GM19324 (cell line): ENCODE results near the gene MYO1A.
A peak's percentile ranks its signal among the peaks of the same experiment; 100 is the strongest.
"Not testable (repeated sequence)": the region's sequence is repeated elsewhere in the genome, so short reads cannot be mapped to it uniquely, and the experiment has no call there.

Experiments used
- ATAC-seq: cut with Tn5 transposase; IDR thresholded peaks from one replicate; pipeline ENCODE4 v1.9.1; 2021; ENCODE audit warnings: mild to moderate bottlenecking, moderate library complexity; ENCODE audit not compliant: unreplicated experiment, low FRiP score

The MYO1A gene

DNA sequence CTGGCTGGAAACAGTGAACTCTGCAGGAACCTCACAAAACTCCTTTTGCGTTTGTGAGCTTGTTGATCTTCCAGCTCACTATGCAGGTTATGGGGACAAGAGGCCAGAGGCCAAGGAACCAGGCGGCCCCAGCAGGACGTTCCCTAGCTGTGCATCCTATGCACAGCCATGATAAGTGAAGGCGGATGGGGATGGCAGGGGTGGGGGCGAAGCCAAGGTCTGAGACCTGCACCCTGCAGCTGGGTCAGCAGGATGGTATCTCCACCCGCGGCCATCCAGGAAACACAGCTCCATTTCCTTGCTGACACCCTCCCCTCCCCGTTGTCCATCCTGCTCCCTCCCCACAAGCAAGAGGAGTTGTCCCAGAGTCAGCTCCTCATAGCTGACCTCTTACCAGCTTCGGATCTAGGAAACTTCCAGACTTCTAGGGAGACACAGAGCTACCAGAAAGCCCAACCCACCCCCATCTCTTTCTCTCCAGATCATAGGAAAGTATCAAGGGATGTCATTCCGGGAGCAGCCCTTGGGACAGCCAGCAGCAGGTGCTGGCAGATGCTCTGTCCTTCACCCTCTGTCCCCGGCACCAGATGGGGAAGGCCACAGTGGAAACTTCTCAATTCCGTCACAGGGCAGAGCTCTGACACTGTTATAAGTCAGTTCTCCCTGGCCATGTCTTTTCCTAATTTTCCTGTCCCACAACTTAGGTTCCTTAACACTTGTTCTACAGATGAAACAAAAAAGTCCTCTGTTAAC is 53.0 kb downstream of the MYO1A start:
- ATAC-seq, result no peak

DNA sequence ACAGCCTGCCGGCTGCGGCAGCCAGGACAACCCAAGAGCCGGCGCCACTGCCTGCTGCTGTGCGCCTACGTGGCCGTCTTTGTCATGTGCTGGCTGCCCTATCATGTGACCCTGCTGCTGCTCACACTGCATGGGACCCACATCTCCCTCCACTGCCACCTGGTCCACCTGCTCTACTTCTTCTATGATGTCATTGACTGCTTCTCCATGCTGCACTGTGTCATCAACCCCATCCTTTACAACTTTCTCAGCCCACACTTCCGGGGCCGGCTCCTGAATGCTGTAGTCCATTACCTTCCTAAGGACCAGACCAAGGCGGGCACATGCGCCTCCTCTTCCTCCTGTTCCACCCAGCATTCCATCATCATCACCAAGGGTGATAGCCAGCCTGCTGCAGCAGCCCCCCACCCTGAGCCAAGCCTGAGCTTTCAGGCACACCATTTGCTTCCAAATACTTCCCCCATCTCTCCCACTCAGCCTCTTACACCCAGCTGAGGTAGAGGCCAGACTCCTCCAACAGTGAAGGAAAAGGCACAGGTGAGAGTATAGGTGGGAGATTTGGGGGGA is 53.9 kb downstream of the MYO1A start:
- ATAC-seq, result no peak

DNA sequence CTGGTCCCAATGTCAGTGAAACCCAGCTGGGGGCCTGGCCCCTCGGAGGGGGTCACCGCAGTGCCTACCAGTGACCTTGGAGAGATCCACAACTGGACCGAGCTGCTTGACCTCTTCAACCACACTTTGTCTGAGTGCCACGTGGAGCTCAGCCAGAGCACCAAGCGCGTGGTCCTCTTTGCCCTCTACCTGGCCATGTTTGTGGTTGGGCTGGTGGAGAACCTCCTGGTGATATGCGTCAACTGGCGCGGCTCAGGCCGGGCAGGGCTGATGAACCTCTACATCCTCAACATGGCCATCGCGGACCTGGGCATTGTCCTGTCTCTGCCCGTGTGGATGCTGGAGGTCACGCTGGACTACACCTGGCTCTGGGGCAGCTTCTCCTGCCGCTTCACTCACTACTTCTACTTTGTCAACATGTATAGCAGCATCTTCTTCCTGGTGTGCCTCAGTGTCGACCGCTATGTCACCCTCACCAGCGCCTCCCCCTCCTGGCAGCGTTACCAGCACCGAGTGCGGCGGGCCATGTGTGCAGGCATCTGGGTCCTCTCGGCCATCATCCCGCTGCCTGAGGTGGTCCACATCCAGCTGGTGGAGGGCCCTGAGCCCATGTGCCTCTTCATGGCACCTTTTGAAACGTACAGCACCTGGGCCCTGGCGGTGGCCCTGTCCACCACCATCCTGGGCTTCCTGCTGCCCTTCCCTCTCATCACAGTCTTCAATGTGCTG is 54.6 kb downstream of the MYO1A start:
- no peak for ATAC-seq

DNA sequence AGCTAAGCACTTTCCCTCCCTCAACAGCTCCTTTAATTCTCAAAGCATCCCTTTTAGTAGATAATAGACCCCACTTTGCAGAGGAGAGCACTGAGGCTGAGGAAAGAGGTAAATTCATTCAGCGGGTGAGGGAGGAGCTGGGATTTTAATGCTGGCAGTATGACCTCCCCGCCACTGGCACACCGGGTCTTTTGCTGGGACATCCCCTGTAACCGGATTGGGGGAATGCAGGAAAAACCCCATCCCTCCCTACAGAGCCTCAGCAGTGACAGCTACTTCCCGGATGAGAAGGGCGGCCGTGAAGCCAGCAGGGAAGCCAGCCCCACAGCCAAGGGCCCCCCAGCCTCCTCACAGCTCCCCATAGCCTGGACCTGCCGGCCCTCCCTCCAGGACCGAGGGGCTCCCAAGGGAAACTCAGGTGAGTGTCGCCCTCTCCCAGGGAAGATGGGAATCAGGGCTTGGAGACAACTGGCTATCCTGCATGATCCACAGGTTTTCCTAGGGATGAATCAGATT is 55.6 kb downstream of the MYO1A start:
- ATAC-seq, result no peak

DNA sequence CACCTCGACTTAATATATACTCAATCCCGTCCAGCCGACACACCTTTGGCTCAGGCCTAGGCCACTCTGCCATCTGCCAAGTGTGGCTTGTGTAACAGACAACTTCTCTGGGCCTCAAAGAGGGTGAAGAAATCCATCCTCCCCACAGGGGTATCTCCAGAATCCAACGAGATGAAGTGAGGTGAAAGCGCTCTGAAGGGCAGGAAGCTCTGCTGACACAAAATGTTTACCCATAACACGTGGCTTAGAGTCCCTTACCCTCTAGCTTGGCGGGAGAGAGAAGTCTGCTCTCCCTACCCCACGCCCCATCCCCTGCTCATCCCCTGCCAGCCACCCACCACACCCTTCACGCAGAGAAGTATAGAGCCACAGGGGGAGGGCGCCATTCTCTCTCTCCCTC is 56.6 kb downstream of the MYO1A start:
- no peak for ATAC-seq

DNA sequence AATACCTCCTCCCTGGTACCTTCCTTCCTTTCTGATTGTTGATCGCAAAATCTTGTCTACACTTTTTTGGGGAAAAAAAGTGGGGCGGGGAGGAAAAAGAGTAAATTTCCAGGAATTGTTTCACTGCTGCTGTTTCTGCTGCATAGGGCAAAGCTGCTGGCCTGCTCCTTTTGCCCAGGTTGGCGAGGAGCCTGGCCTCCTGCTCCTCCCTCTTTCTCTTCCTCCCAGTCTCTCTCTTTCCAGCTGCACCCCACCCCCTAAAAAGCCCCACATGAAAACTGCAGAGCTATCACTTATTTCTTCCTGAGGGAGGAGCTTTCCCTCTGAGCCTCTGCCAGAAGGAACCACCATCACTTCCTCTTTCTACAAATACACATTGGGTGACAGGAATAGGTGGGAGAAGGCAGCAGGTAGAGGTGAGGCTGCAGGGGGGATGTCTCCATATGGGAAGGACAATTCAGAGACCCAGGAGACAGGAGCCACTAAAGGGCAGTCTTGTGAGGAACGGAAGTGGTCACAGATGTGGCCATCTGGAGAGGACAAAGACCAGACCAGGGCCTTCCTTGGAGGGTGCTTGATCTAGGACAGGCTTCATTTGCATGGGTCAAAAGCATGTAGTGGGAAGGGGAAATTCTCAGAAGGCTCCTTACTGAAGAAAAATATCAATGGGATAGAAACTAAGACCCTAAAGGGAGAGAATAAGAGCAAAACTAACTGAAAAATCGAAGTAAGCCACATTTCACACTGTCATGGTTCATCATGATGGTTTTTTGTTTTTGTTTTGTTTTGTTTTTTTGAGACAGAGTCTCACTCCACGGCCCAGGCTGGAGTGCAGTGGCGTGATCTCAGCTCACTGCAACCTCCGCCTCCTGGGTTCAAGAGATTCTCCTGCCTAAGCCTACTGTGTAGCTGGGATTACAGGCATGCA is 58.3 kb downstream of the MYO1A start:
- no peak for ATAC-seq

DNA sequence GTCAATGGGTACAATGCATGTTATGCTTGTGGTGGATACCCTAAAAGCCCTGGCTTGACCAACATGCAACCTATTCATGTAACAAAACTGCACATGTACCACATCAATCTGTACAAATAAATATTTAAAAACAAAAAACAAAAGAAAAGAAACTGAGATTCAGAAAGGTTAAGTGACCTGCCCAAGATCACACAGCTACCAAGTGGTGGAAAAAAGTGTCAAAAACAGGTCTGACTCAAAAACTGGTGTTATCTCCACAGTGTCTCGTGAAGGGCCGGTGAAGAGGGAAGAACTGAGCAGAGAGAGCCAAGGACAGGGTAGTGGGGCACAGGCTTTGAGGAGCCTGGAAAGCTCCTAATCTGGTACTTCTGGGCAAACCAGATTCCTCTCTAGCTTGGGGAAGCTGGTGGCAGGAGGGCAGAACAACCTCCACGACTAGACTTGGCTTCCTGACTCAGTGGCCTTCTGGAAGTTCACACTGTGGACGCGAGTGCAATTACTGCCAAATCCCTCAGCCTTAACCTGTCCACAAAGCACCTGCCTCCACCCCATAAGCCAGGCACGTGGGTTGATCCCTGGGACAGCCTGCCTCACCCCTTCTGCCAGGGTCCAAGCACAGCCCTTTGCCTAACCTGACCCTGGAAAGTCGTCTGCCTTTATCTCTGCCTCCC is 59.1 kb downstream of the MYO1A start:
- ATAC-seq, result no peak

DNA sequence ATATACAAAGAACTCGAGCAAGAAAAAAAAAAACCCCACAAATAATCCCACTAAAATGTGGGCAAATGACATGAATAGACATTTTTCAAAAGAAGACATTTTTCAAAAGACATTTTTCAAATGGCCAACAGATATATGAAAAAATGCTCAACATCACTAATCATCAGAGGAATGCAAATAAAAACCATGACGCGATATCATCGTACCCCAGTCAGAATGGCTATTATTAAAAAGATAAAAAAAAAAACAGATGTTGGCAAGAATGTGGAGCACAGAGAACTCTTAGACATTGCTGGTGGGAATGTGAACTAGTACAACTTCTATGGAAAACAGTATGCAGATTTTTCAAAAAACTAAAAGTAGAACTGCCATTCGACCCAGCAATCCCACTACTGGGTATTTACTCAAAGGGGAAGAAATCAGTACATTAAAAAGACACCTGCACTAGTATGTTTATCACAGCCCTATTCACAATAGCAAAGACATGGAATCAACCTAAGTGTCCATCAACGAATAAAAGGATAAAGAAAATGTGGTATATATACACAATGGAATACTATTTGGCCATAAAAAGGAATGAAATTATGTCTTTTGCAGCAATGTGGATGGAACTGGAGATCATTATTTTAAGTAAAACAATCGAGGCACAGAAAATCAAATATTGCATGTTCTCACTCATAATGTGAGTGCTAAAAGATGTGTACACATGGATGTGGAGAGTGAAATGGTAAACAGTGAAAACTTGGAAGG is 59.9 kb downstream of the MYO1A start:
- no peak for ATAC-seq

DNA sequence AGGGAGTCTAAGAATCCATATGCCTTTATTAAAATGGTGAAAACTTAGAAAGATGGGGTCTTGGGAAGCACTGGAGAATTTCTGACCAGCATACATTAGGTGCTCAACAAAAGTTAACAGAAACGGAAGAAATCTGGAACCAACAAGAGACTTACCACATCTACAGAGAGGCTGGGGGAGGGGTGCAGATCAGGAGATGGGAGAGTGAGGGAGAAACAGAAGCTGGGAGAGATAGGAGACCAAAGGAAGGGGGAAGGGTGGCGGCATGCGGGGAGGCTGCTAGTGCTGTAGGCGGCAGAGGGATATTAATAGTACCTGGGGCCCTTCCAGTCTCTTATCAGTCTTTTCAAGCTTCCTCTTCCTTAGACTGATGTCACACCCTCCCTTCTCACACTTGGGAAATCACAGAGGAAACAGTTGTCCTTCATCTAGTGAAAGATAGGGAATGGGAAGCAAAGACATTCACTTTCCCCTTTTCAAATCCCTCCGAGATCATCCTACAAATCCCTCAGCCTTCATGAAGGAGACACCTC is 61.7 kb downstream of the MYO1A start:
- ATAC-seq, result no peak

DNA sequence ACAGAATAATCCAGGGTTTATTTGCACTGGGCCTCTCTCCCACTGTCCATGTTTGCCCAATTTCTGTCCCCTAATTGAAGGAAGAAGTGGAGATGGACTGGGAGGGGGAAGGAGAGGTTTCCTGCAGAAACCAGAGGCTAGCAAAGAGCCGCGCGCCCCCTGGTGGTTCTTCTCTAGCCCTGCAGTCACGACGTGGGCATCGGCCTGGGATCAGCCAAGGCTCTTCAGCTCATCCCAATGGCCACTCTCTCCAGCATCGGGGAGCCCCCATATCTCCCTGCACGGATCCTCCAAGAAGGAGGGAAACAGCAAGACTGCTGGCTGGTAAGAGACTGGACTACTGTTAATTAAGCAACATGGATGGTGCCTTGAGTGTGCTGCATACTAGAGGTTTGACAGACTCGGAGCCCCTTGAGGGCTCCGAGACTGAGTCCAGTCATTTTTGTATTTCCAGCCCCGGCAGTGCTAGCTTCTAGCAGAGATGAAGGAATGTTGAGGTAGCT is 62.3 kb downstream of the MYO1A start:
- peak; percentile 71 for ATAC-seq

DNA sequence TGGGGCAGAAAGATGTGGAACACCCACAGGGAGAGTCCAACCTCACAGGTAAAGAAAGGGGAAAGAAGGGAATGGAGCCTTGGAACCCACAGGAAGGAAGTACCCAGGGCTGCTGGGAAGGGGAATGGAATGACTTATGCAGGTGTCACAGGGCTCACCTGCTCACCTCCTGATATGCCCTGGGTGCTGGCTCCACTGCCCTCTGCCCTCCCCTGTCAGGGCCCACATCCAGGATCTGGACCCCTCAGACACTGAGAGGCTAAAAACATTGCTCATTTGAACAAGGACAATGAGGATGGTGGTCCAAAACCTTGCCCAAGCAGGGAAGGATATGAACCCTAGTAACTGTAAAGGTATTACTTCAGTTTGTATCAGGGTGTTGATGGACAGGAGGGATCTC is 62.9 kb downstream of the MYO1A start:
- ATAC-seq, result no peak

DNA sequence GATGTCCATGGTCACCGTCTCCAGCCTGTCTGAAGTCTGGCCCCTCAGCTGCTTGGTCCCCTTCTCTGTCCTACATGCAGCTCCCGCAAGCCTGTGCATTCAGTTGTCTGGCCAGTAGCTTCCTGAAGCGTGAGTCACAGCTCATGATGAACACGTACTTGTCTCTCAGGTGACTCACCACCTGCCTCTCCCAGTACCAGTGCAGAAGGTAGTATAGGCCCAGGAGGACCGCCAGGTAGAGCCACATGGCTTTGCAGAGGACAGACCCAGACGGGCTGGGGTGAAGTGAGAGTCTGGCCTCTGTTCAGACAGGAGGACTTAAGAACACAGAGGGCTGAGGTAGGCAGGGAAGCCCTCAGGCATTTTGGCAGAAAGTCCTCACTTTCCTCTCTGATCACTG is 64.2 kb downstream of the MYO1A start:
- not testable (repeated sequence) for ATAC-seq

DNA sequence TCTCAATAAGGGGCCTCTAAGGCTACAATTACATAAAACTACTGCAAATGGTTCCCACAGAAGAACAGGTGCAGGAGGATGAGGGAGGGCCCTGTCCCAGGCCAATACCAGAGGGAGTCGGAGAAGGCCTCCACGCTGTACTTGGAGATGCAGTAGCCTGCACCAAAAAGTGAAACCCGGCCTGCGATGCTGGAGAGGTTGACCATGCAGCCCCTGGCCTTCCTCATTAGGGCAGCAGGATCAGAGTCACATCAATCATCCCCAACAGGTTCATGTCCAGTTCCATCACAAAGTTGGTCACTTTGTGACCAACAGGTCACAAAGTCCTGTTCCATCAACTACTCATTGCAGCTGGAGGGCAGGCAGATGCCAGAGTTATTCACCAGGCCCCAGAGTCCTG is 66.5 kb downstream of the MYO1A start:
- ATAC-seq, result no peak

DNA sequence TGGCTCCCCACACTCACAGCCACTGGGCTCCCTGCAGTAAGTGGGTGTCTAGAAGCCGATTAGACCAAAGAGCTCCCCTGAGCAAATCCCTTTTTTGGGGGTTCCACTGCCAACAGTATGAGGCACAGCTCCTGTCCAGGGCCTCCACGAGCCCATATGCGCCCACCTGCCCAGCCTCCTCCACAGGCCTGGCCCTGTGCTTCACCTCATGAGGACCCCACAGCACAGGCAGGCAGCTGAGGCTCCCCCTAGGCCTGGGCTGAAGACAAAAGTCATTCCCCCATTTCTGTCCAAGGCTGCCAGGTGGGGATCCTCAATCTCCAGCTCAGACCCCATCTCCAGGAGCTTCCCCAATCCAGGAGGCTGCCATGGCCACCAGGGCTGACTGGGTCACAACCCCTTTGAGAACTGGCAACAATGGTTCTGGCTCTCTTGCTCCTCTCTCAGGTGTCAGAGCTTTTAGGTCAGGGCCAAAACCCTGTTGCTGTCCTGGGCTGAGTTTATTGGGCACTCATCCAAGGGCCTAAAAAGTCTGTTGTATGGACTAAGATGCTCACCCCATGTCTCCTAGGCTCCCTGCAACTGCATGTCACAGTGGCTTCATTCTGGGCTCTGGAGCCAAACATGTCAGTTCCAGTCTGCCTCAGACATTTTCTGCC is 67.2 kb downstream of the MYO1A start:
- ATAC-seq, result not testable (repeated sequence)

DNA sequence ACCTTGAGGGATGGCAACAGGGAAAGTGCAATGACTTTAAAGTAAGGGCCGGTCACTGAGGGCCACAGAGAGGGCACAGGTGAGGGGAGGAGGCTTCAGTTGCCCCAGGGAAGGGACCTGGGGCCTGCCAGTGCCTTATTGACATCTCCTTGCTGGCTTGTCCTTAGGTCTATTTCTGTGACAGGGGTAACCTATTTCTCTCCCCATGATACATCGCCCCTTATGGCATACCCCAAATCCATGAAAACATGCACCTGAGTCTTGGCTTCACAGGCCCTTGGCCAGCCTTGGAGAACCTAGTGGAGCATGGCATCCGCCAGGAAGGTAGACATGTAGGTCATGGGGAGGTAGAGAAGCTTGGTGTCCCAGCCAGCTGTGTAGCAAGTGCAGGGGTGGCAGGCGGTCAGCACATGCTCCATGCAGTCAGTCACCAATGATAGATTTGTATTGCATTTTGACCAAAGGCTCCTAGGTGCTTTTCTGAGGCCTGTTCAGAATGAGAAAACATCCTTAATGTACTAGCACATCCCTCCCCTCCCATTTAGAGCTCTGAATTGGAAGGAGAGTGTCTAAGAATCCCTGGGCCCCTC is 68.9 kb downstream of the MYO1A start:
- ATAC-seq, result no peak

DNA sequence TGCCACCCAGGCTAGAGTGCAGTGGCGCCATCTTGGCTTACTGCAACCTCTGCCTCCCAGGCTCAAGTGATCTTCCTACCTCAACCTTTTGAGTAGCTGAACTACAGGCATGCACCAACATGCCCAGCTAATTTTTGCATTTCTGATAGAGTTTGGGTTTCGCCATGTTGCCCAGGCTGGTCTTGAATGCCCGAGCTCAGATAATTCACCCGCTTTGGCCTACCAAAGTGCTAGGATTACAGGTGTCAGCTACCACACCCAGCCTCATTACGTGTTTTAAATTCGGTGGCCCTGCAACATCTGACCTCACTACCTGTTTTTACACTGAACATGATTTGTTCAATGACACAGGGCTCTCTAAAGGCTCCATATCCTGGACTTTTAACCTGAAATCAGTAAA is 69.7 kb downstream of the MYO1A start:
- ATAC-seq, result no peak

DNA sequence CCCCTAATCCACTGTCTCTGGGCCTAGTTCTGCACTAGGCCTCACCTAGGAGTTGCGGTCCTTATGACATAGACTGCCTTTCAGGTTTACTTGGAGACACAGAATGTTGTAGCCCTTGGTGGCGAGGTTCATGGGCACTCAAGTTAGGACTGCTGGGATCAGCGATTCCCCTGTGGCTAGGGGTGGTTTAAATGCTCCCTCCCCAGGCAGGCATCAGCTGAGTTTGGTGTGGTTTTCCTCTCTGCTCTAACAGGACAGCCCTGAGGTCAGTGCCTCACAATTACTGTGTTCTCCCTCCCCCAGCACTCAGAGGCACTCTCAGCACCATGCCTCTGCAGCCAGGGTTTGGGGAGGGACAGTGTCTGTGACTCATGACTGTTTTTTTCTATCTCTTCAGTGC is 70.3 kb downstream of the MYO1A start:
- ATAC-seq, result no peak
